ENCODE data around the gene MED23. TPM values are rescaled to one million over a fixed set of nuclear protein-coding genes. Genes with fewer than 3 reads are reported as not detected.

The MED23 gene
- total and polyA plus RNA-seq, 9 of the 15 experiments (the other 6 are each of a cell fraction or from before 2014, with no cell fraction given): 13.7 to 61.2 (median 27.2) TPM

GRCh38 chr6:131641554-131641953 is 13.5 kb upstream of the MED23 start:
- DNase-seq (ENCODE audit: extremely low read depth in 1 of 4, low spot score in 3 of 4) (no peak), ATAC-seq (no peak), FAIRE-seq (no peak)
- TF ChIP-seq MAZ (CRISPR knock-in tag; conservative IDR thresholded peaks at IDR 0.05 in 1 of 2, IDR thresholded peaks at IDR 0.05 in 1 of 2) (no peak), ATF6 (CRISPR knock-in tag; IDR thresholded peaks at IDR 0.05) (0 out of 2 replicates have a peak, but pooled peaks have one; percentile 20), ZFX (CRISPR knock-in tag; IDR thresholded peaks at IDR 0.05) (peak; percentile 21; the same call in 1 of the 2 replicates), ZNF316 (IDR thresholded peaks at IDR 0.05) (peak; percentile 34; the same call in 1 of the 2 replicates), TRIM24 (IDR thresholded peaks at IDR 0.05) (0 out of 4 replicates have a peak, but pooled peaks of 1 of the 2 experiments have one; percentile 38), MGA (IDR thresholded peaks at IDR 0.05) (no peak), ZNF512 (tag; IDR thresholded peaks at IDR 0.05) (peak; percentile 73)
- H3K27ac ChIP-seq (ENCODE audit: extremely low read depth, low read depth, low read length): peak overlapping the region; percentile 86
- H3K36me3 ChIP-seq (ENCODE audit: control insufficient read depth, insufficient read depth, low read length): peaks cover 8% of the 10 kb centered on the region; the same call in 2 of the 3 replicates
- peaks cover 2% of the 10 kb centered on the region; the same call in 1 of the 2 replicates for H3K9me3 ChIP-seq (replicated peaks; ENCODE audit: control insufficient read depth, insufficient read depth, low read depth, low read length)
- peak overlapping the region; percentile 11; the same call in 1 of the 2 replicates for H3K4me2 ChIP-seq (ENCODE audit: insufficient read depth, low read length)
- H4K20me1 ChIP-seq (replicated peaks; ENCODE audit: control insufficient read depth, insufficient read depth, low read length): no peaks in the 10 kb centered on the region
- intact Hi-C loops (cut with micrococcal nuclease): no loop called here
- BruUV-seq (replicated peaks): no TSS peak
- no peak overlapping the region for H3K4me3 ChIP-seq
- ChIA-PET POLR2A (no interaction called here), CTCF (ENCODE audit: low intra/inter-chr PET ratio) (no interaction called here)
- H3K79me2 ChIP-seq (ENCODE audit: control insufficient read depth, insufficient read depth, low read length): peaks cover 69% of the 10 kb centered on the region
- H3K9me1 ChIP-seq (ENCODE audit: control insufficient read depth, insufficient read depth, low read length): no peaks in the 10 kb centered on the region
- peaks cover 13 to 50% of the 10 kb centered on the region in 2 experiments for H3K4me1 ChIP-seq (replicated peaks in 1 of 2; ENCODE audit: control insufficient read depth in 2 of 2, insufficient read depth in 2 of 2, low read length in 2 of 2)
- peak overlapping the region in 1 of 2 experiments; percentile 78; a peak in 1 of 4 replicates for H3K9ac ChIP-seq (ENCODE audit: insufficient read depth in 1 of 2, low read depth in 2 of 2, low read length in 2 of 2)
- peak overlapping the region; percentile 30; the same call in 1 of the 2 replicates for H2AFZ ChIP-seq (ENCODE audit: low read depth, low read length)
- WGBS (ENCODE audit: insufficient coverage, low coverage, missing lambda C conversion rate): 100% methylated on average over 1 of the region's 1 CpG
- in situ Hi-C loops (cut with MboI): loop anchor here (25.0 kb wide), 1 partner anchor 1171 kb away; the partner anchor contains the start of gene RPS12
- no peaks in the 10 kb centered on the region for H3K27me3 ChIP-seq (ENCODE audit: control insufficient read depth in 2 of 2, insufficient read depth in 2 of 2, low read length in 2 of 2)
